ENCODE data around the gene PNPLA7. TPM values are rescaled to one million over a fixed set of nuclear protein-coding genes. Genes with fewer than 3 reads are reported as not detected.

The PNPLA7 gene
- total and polyA plus RNA-seq, 10 of the 15 experiments (the other 5 are each of a cell fraction or from before 2014, with no cell fraction given): 0.04 to 0.85 (median 0.19) TPM; not detected in 1

- TF ChIP-seq REST (IDR thresholded peaks at IDR 0.05; ENCODE audit: low read depth, low read length): no peak
These were observed 52.1 kb downstream of the PNPLA7 start (continued) for GRCh38 chr9:137497921-137498719.

GRCh38 chr9:137496601-137497375 is 53.4 kb downstream of the PNPLA7 start:
- in situ Hi-C loops (cut with MboI): no loop called here
- no peak overlapping the region for H3K27ac ChIP-seq (ENCODE audit: control insufficient read depth, insufficient read depth)
- WGBS (ENCODE audit: insufficient coverage, insufficient replicate concordance, low lambda C conversion rate, missing lambda C conversion rate): 82% methylated on average over 27 of the region's 27 CpGs
- no peaks in the 10 kb centered on the region for H3K4me1 ChIP-seq (ENCODE audit: control insufficient read depth, insufficient read depth, low read length)
- ATAC-seq (no peak), DNase-seq (ENCODE audit: low read depth, low spot score) (no peak), FAIRE-seq (no peak)
- no TSS peak for BruUV-seq (replicated peaks)
- no peak overlapping the region for H2AFZ ChIP-seq (ENCODE audit: control insufficient read depth, low read depth, low read length)
- RAD21 ChIA-PET (ENCODE audit: unreplicated experiment): interaction anchor here (0.7 kb wide), 2 partner anchors 27 to 176 kb away, joined by 3 read pairs; no protein-coding TSS in a partner anchor
- no peaks in the 10 kb centered on the region for H3K79me2 ChIP-seq (ENCODE audit: control insufficient read depth, insufficient read depth, low read length)
- no peak overlapping the region for H3K4me3 ChIP-seq
- no peaks in the 10 kb centered on the region for H3K27me3 ChIP-seq (replicated peaks in 1 of 2; ENCODE audit: control insufficient read depth in 2 of 2, insufficient read depth in 2 of 2, low read length in 1 of 2)
- H3K36me3 ChIP-seq (ENCODE audit: control insufficient read depth in 2 of 2, insufficient read depth in 2 of 2, low read length in 1 of 2): no peaks in the 10 kb centered on the region
- intact Hi-C loops (cut with micrococcal nuclease; ENCODE audit: unreplicated experiment): no loop called here
- H3K9me3 ChIP-seq (replicated peaks; ENCODE audit: control insufficient read depth, insufficient read depth, low read length): no peaks in the 10 kb centered on the region
- H4K20me1 ChIP-seq (ENCODE audit: control insufficient read depth, insufficient read depth): no peaks in the 10 kb centered on the region
- POLR2A ChIA-PET: interaction anchor here (0.6 kb wide), 1 partner anchor 81 kb away, joined by 4 read pairs; no protein-coding TSS in a partner anchor
- TF ChIP-seq POLR2AphosphoS5 (IDR thresholded peaks at IDR 0.05; ENCODE audit: low read length) (no peak), TCF3 (IDR thresholded peaks at IDR 0.05; ENCODE audit: borderline replicate concordance, insufficient read depth, low read depth, low read length) (no peak)
- SMC1A ChIA-PET (ENCODE audit: uncharacterized antibody, unreplicated experiment): no interaction called here
- no peak overlapping the region for H3K9ac ChIP-seq (ENCODE audit: control insufficient read depth, insufficient read depth, low read length)
- CTCF ChIA-PET: no interaction called here
- H3K4me2 ChIP-seq (ENCODE audit: control insufficient read depth, insufficient read depth): no peak overlapping the region

Measured in GM12878 (cell line).